GM18858 (cell line): ENCODE measurements around the gene CLEC19A.

Experiments
- ATAC-seq: cut with Tn5 transposase; IDR thresholded peaks from one replicate; pipeline ENCODE4 v1.9.1; 2021; ENCODE audit not compliant: unreplicated experiment

Gene CLEC19A

DNA sequence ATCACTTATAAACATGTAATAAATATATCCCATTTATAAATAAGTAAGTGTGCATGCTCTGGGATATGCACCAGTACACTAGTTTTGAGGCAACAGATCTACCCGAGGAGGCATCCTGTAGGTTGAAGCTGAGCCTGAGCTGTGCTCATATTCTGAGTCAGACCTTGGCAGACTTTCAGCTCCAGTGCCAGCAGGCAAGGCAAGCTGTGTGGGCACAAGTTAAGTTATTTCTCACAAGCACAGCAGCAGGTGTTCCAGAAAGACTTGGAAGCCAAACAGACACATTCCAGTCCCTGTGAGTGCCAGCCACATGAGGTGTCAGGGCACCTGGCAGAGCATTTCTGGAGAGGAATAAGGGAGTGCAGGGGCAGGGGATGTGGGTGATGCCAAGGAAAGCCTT is 1.3 kb upstream of the CLEC19A start:
- no peak for ATAC-seq

- no peak for ATAC-seq
These were observed 1.3 kb downstream of the CLEC19A start for GRCh38 chr16:19286827-19287226.

GRCh38 chr16:19287241-19287640 is 1.7 kb downstream of the CLEC19A start:
- ATAC-seq: no peak

DNA sequence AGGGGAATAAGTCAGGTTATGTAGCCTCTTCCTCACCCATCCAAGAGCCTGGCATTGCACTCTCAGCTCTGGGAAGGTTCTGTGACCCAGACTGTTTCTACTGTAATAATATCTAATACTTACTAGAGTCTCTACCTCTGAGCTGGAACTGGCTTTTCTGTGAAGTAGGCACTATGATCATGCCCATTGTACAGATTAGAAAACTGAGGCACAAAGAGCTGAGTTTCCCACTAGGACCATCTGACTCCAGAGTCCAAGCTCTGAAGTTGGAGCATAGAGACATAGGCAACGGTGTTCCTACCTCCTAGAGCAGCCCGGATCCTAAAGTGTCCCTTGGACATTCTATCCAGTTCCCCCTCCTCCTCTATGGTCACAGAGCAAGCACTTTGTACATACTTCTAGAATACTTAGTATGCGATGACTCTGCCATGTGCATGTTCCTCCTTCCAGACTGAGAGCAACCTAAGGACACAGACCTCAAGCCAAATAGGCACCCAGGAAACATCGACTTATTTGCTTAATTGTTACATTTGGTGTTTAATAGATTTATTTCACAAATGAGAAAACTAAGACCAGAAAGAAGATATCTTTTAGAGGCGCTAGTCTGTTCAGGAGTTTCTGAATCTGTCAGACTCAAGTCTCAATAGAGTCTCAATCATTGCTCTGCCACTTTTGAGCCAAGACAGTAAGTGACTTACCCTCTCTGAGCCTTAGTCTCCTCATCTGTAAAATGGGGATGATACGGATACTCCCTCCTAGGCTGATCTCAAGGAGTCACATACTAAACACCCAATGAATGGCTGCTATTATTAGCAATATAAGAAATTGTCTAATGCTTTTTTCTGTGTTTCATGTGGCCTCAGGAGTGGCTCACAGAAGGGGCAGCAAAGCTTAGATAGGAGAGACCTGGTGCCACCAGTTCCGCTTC is 3.6 kb downstream of the CLEC19A start:
- no peak for ATAC-seq

- no peak for ATAC-seq
These were observed 4.4 kb downstream of the CLEC19A start for GRCh38 chr16:19289811-19290485.

DNA sequence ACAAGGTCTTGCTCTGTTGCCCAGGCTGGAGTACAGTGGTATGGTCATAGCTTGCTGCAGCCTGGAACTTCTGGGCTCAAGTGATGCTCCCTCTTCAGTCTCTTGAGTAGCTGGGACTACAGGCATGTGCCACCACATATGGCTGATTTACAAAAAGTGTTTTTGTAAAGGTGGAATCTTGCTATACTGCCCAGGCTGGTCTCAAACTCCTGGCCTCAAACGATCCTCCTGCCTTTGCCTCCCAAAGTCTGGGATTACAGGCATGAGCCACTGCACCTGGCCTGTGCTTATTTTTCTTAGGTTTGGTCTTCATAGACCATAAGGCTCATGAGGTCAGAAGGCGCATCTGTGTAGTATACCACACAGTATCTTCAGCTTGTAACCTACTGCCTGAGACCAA is 5.3 kb downstream of the CLEC19A start:
- ATAC-seq: no peak

DNA sequence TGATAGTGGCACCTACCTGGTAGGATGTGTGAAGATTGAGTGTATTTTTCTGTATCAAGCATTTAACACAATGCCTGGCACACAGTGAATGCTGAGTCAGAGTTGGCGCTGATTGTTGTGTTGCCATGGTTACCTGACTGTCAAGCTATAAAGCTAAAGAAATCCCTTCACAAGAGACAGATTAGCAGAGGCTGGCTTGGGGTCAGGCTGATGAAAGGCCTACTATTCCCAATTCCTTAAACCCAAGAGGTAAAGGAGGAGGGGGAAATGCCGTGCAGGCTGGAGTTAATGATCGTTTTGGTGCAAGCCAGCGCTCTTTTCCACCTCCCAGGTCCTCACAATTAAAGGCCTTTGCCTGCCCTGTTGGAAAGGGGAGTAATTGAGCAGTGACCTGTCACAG is 5.9 kb downstream of the CLEC19A start:
- ATAC-seq: no peak

- ATAC-seq: no peak
These were observed 6.7 kb downstream of the CLEC19A start for GRCh38 chr16:19292186-19292585.

DNA sequence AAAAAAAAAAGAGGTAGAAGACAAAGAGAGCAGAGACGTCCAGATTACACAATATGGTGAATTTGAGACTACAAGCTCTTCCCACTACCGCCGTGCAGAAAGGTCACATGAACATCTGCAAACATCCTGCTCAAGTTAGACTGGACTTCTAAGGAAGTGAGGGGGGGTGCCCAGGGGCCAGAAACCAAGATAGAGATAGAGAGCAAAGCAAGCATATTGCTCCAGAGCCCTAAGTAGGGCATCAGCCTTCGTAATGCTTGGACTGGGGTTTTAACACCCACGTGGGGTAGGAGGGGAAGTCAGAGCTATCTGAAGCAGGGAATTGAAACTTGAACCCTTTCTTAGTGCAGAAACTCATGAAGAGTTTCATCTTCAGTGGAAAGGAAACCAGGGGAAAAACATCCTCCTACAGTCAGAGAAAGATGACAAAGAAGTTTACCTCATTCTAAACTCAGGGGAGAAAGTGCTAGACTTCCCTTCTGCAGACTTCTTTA is 8.7 kb downstream of the CLEC19A start:
- peak; percentile 89 for ATAC-seq

DNA sequence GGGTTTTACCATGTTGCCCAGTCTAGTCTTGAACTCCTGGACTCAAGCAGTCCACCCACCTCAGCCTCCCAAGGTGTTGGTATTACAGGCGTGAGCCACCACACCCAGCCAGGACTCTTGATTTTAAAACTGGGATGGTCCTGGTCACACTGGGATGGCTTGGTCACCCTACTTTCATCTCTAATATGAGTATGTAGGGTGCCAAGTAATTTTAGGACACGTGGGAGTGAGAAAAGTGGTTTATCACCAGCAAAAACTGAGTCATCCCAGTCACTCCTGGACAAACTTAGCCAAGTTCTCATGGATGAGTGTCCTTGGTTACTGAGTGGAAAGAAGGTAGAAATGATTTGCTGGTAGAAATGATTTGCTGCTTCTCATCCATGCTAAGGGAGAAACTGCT is 9.9 kb downstream of the CLEC19A start:
- no peak for ATAC-seq

GRCh38 chr16:19297454-19297853 is 11.9 kb downstream of the CLEC19A start:
- no peak for ATAC-seq

- ATAC-seq: no peak
These were observed 14.0 kb downstream of the CLEC19A start for GRCh38 chr16:19299565-19299964.

- ATAC-seq: no peak
These were observed 16.4 kb downstream of the CLEC19A start for GRCh38 chr16:19301931-19302330.

- ATAC-seq: no peak
These were observed 19.2 kb downstream of the CLEC19A start for GRCh38 chr16:19304750-19305149.

- no peak for ATAC-seq
These were observed 19.9 kb downstream of the CLEC19A start for GRCh38 chr16:19305443-19305842.

DNA sequence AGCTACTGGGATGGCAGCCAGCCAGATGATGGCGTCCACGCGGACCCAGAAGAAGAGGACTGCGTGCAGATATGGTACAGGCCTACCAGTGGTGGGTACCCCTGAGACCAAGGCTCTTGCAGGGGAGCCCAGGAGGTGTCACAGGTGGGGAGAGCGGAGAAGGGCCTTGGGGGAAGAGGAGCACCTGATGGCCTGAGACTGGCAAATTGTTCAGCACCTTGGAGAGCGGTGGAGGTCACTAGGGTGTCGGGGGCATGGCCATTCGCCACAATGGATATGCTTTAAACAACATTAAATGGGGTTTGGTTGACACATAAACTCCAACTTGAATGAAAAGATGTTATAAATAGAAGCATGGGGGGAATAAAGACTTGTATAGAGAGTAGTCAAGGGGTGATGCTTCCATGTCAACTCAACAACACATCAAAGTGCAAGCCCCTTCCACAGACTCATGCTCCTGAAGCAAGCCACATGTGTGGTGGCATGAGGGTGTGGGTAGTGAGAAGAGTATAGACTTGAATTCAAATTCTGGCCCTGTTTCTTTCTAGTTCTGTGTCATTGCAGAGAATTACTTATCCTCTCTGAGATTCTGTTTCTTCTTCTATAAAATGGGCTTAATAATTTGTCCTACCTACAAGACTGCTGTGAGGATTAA is 22.2 kb downstream of the CLEC19A start:
- no peak for ATAC-seq

DNA sequence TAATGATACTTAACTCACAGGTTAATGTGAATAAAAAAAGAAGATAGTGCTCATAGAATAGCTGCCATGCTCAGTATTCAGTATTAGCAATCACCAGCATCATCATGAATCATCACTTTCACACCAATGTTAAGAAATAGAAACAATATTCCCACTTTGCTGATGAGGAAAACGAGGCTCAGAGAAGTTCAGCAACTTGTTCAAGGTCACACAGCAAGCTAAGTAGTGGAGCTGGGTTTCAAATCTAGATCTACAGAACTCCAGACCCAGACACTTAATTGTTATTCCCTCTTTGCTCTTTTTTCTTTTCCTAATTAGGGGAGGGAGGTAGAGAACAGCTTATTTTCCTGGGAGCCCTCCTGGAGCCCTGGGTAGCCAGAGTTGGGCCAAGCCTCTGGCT is 22.9 kb downstream of the CLEC19A start:
- no peak for ATAC-seq

GRCh38 chr16:19309178-19309577 is 23.6 kb downstream of the CLEC19A start:
- ATAC-seq: no peak

GRCh38 chr16:19314718-19315425 is 29.3 kb downstream of the CLEC19A start:
- no peak for ATAC-seq

- ATAC-seq: no peak
These were observed 30.4 kb downstream of the CLEC19A start for GRCh38 chr16:19315889-19316433.

DNA sequence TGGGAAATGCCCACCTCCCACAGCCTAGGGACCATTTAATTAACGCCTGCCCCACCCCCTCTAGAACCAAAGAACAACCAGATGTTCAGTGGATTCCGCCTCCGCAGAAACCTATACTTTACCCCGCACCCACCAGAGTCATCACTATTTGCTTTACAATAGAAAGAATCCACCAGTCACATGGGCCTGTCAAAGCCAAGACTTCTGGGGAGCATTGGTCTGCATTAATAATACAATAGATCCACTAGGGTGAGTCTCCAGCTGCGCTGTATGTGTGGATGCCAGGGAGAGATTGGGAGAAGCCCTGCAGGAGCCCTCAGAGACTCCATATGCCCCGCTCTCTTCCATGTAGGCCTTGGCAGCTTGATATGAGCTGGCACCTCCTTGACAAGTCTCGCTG is 31.3 kb downstream of the CLEC19A start:
- ATAC-seq: no peak
